GM13977 (cell line): ENCODE data around the gene UTS2.

Experiments used
- DNase-seq: peaks from one replicate; pipeline ENCODE4 v3.0.0; 2012; ENCODE audit warnings: low spot score
- CTCF ChIP-seq: IDR thresholded peaks from 2 replicates; pipeline ENCODE4 v1.5.1; 2012; ENCODE audit warnings: mild to moderate bottlenecking, control low read depth; ENCODE audit not compliant: insufficient read depth; ENCODE audit errors: extremely low read depth, missing control alignments
- in situ Hi-C: fragments of 300-500 bp; cut with MboI; formaldehyde crosslinking; loops from one replicate; pipeline ENCODE4 v1.12.0; 2022; ENCODE audit warnings: low sequenced_read_pairs, low pct_unique_long_range_greater_than_20kb, mixed read lengths, inconsistent platforms; ENCODE audit not compliant: unreplicated experiment

UTS2 gene, protein sequence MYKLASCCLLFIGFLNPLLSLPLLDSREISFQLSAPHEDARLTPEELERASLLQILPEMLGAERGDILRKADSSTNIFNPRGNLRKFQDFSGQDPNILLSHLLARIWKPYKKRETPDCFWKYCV

DNA sequence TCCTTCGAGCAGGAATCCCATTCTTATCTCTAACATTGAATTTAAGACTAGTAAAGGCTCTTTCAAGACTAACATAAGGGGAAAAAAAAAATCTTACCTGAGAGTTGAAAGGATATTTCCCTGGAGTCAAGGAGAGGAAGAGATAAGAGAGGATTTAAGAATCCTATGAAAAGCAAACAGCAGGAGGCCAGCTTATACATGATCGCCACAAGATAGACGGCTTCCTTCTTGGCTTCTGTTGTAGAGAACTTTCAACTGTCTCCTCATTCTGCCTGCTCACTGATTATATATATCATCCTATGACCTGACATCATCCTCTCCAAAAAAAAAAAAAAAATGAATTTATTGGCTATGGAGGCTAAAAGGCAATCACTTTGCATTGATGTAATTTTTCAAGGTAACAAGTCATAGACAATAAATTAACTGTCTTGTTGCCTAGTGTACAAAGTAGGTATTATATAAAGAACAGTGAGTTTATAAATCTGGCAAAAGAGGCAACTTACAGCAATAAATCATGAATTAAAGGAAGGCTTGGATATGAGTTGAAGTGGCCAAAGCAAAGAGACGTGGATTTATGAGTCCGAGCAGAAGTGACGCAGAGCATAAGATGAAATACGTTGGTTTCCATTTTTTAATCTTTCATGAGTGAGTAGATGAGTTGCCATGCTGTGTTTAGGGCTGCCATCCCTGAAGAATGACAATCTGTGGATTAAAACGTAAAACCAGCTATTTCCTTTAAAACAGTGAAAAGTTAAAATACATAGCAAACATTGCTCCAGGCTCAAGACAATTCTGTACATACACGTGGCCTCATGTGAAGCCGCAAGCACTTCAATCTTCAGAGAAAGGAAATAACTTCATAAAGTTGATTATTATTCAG is at the start of gene UTS2:
UTS2 (minus strand) TSS at position 262 of the 880 bp plus-strand sequence; CDS start at position 200, 62 bp downstream.
- in situ Hi-C loops: no loop called here
- no peak for DNase-seq
- no peak for TF ChIP-seq CTCF

- TF ChIP-seq CTCF: no peak
- DNase-seq: no peak
- in situ Hi-C loops: loop anchor here (10.0 kb wide), 1 partner anchor 235 kb away; no protein-coding TSS in a partner anchor
Measured at GRCh38 chr1:7899741-7900140, 46.9 kb upstream of the UTS2 start.

- DNase-seq: no peak
- in situ Hi-C loops: no loop called here
- TF ChIP-seq CTCF: no peak
Measured at GRCh38 chr1:7898962-7899361, 46.1 kb upstream of the UTS2 start.

DNA sequence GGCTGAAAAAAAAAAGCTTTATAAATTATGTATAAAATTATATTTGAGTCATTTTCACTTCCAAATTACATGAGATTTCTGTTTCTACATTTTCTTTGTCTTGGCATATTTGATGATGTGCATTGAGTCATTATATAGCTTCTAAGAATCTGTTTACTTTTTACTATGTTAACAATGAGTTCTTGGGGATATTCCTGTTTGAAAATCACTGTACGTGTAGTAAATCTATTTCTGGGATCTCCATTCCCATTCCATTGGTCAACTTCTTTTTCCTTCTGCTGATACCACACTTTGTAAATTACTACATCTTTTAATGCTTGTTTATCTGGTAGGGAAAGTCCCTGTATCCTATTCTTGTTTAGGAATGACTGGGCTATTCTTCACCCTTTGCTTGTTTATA is 44.1 kb upstream of the UTS2 start:
- DNase-seq: no peak
- in situ Hi-C loops: no loop called here
- TF ChIP-seq CTCF: no peak

DNA sequence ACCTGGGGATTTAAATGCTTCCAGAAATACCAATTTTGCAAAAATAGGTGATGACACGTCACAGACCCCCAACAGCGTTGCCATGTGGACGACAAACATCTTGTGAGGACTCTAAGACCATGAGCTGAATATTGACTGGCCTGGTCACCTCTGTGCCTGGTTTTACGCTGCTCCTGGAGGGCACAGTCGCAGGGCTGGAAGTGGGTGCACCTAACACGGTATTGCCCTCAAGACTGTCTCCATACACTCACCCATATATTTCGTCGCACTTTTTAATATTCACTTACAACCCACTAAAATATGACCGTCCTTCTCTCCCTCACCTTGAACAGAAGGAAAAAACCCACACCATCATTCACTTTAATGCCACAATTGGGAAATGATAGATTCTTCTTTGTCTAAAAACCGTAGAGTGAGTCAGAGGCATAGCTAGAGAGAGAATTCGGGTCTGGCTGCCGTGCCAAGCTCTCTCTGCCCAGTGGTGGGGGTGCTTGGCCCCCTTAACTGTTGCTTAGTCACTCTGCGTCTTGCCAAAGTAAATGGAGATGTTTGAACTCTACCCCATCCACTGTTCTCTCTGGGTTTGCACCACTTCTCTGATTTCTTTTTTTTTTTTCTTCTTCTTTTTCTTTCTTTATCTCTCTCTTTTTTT is 40.8 kb upstream of the UTS2 start:
- no peak for TF ChIP-seq CTCF
- DNase-seq: no peak
- in situ Hi-C loops: no loop called here

- DNase-seq: no peak
- TF ChIP-seq CTCF: no peak
- in situ Hi-C loops: no loop called here
Measured at GRCh38 chr1:7891804-7892203, 38.9 kb upstream of the UTS2 start.
